Hematopoietic multipotent progenitor cell treated with erythropoietin and hydrocortisone succinate and interleukin-3 and kit ligand, for 6 days (in vitro differentiated cells): ENCODE results near the gene CABP7.

ENCODE experiments used
- DNase-seq: peaks from one replicate; pipeline ENCODE4 v3.0.0-alpha.2; 2015

The CABP7 gene

DNA sequence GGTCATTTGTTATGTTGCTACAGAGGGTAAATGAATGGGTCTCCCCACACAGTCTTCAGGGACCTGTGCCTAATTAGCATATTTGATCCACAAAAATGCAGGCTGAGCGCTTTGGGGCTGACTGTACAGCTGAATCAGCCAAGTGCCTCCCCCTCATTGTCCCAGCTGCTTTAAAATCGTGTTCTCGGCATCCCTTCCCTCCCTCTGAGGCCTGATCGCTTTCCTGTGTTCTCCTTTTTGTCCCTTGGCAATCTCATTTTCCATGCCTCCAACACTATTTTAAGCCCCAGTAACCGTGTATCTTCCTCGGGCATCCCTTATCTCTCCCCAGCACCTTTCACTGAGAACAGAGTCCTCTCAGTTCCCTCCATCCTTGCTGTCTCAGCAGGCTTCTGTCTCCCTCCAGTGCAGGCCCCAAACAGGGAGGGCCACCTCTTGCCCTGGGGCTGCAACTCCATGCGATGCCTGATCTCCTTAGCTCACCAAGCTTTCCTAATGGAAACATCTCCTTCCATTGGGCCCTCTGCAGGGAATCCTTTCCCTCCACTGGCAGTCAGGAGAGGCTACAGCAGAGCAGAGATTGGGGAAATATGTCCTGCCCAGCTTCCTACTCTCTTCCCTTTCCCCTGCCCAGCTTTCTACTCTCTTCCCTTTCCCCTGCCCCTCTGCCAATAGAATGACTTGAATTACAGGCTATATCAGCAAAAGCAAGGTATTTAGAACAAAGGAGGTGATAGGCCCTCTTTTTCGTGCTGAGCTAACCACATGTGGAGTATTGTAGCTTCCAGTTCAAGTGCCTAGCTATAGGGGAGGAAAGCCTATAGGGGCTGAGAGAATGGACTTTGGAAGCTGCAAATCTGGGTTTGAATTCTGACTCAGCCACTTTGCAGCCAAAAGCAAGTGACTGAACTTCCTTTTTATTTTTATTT is 61.2 kb downstream of the CABP7 start:
- peak; percentile 93 for DNase-seq
